Fibroblast of skin of back (primary cell): ENCODE results near the gene TXNIP.

Experiments used
- DNase-seq: peaks from one replicate; pipeline ENCODE4 v3.0.0-alpha.2; 2013

TXNIP gene

DNA sequence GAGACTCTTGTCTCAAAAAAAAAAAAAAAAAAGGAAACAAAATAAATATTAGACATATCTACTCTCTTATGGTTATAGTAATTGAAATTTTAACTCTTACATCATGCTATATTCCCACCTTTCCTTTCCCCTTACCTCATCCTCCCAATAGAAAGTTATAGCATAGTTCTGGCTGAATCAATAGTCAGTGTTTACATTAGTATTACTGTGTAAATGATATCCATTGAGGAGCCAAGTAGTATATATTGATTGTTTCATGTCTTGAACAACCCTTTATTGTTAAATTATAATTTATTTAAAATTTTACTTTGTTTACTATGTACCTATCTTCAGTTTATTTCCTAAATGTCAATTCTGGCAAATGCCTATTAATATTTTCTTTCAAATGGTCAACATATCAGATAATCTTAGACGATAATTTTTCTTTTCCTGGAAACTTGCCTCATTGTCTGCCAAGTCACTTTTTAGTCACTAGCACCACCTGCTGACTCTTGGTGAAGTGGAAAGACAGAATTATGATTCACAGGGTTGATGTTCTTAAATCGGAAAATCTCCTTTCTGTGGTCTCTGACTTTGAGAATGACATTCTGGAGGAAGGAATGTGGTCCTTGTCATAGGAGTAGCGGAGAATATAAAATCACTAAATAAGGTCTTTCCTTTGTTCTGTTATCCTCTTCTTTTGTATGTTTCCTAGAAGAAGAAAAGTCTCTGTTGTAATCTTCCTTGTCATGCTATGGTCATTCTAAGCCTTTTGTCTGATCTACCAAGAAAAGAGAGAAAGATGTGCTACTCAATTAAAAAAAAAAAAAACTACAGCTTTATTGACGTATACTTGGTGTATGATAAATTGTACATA is 16.6 kb upstream of the TXNIP start:
- DNase-seq: peak; percentile 89

DNA sequence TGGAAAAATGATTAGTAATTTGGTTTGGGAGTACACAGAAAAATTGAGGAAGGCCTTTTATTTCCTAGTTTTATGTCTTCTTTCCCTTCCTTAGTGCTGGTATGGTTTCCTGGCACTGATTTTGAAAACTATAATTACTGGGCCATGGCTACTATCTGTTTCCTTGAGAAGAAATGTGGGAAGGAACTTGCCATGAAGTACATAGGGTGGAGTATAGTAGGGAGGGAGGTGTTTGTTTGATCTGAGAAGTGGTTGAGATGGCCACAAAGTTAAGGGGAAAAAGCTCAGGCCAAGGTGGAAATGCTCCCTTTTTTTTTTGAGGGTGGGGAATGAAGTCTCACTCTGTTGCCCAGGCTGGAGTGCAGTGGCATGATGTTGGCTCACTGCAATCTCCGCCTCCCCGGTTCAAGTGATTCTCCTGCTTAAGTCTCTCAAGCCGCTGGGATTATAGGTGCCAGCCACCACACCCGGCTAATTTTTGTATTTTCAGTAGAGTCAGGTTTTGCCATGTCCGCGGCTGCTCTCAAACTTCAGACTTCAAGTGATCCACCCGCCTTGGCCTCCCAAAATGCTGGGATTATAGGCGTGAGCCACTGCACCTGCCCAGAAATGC is 13.9 kb upstream of the TXNIP start:
- no peak for DNase-seq

DNA sequence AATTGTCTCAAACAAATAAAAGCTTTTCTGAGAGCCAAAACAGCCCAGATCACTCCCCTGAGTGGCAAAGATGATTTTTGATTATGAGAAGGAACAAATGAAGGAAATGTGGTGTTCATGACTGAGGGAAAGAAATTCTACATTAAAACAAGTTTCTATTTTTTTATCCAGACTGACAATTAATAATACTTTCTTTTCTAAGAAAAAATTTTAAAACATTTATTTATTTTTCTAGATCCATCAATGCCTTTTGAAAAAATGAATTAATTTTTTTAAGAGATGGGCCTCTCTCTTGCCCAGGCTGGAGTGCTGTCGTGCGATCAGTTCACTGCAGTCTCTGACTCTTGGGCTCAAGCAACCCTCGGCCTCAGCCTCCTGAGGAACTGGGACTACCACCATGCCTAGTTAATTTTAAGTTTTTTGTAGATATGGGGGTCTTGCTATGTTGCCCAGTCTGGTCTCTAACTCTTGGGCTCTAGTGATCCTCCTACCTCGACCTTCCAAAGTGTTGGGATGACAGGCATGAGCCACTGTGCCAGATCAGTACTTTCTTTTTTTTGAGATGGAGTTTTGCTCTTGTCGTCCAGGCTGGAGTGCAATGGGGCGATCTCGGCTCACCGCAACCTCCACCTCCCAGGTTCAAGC is 11.2 kb upstream of the TXNIP start:
- DNase-seq: no peak

DNA sequence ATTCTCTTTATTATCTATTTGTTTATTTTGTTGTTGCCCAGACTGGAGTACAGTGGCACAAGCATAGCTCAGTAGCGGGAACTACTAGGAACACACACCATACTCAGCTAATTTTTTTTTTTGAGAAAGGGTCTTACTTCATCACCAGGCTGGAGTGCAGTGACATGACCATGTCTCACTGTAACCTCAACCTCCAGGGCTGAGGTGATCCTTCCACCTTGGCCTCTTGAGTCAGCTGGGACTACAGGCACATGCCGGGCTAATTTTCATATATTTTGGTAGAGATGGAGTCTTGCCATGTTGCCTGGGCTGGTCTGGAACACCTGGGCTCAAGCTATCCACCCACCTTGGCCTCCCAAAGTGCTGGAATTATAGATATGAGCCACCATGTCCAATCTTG is 5.3 kb upstream of the TXNIP start:
- DNase-seq: no peak

DNA sequence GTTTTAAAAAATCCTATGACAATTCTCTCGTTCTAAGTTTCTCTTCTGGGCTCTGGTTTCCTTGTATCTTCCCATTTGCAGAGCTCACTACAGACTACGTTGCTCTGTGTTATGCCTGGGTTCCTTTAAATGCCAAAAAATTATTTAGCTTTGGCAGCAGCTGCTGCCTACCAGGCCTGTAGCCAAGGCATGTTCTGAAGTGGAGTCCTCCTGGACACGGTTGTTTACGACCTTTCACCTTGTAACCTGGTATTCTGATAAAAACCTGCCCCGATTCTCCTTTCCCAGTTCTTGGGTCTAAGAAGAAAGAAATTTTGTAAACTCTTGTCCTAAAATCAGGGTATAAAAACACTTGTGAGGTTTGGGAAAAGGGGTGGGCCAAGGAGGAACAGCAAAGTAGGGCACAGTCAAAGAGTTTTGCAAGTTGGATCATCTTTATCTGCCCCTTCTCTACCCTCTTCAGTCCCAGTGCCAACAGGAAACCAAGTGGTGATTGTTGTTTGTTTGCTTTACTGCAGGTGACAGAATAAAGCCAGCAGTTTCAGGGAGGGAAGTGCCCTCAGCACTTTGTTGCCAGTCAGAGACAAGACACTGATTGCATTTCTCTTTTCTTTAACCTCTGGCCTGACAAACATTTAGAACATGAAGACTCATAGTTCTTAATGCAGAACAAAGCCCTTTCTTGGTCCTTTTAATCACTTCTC is 3.1 kb upstream of the TXNIP start:
- no peak for DNase-seq

DNA sequence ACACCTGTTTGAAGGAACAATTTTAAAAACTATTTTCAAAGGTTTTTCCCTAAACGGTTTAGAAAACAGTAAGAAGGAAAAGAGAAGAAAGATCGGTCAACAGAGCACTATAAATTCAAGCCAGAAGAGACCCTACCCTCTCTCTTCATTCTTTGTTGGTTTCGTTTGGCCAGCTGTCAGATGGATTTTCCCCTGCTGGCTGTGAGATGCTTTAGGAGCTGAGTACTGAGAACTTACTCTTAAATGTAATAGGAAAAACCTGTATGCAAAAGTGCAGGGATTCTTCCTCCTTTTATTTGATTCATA is 1.3 kb upstream of the TXNIP start:
- DNase-seq: no peak

DNA sequence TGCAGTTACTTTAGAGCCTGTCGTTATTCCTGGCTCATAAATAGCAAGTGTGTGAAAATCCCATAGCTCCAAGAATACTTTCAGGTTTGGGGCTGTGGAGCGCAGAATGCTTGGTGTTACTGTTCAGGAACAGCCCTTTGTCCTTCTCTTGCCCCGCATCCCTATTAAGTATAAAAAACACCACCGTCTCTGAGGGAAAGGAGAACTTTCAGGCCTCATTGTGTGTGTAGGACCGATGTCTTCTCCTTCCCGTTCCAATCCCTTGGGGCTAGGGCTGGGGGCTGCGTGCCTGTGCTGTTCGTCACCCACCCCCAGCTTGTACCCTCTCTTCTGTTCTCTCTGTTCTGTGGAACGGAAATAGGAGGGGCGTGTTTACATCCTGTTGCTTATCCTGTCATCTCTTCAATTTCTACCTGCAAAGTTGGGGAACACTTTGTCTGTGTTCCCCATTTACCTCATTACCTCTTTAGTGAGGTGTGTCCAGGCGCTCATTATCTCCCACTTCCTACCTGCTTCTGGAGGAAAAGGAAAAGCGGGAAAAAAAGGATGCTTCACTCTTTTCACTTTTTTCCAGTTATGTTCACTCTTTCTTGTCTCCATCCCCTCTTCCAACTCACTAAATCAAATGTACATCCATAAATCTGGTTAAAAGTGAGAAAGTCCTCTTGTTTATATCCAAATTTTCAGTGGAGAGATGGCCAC is 788 bp upstream of the TXNIP start:
- peak; percentile 64 for DNase-seq

DNA sequence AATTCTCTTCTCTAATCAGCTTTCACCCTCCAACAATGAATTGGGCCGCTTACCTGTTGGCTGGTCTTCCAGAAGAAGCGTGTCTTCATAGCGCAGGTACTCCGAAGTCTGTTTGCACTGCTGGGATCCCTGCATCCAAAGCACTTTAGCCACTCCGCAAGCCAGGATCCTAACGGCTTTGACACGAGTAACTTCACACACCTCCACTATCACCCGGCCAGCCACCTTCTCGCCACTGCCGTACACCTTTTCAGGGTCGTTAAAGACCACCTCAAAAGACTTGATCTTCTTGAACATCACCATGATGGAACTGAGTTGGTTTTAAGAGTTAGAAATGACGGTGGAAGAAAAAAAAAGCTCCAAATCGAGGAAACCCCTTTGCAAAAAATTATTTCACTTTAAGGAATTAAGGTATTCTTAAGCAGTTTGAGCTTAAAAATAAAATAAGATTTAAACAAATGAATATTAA is 381 bp downstream of the TXNIP start:
- no peak for DNase-seq

DNA sequence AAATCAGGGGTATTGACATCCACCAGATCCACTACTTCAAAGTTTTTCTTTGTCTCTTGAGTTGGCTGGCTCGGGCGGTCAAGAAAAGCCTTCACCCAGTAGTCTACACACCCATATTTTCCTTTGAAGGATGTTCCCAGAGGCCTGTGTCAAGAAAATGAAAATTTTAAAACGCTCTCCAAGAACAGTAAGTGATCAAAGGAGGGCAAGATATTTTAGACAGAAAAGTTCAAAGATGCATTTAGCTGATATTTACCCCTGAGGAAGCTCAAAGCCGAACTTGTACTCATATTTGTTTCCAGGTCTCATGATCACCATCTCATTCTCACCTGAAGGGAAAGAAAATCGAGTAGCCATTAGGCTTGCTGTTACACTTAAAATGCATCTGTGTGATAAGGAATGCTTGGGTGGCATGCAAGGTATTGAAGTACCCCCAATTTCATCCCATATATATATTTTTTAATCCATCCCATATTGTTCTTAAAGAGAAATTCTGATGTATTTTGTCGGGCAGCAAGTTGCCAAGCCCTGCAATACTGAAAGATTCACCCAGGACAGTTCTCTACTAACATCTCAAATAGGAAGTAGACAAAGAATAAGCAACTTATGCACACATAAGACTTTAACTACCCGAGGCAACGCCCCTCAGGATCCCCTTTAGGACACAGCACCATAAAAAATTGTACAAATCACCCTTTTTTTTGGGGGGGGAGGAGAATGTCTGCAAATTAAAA is 1.1 kb downstream of the TXNIP start:
- no peak for DNase-seq

DNA sequence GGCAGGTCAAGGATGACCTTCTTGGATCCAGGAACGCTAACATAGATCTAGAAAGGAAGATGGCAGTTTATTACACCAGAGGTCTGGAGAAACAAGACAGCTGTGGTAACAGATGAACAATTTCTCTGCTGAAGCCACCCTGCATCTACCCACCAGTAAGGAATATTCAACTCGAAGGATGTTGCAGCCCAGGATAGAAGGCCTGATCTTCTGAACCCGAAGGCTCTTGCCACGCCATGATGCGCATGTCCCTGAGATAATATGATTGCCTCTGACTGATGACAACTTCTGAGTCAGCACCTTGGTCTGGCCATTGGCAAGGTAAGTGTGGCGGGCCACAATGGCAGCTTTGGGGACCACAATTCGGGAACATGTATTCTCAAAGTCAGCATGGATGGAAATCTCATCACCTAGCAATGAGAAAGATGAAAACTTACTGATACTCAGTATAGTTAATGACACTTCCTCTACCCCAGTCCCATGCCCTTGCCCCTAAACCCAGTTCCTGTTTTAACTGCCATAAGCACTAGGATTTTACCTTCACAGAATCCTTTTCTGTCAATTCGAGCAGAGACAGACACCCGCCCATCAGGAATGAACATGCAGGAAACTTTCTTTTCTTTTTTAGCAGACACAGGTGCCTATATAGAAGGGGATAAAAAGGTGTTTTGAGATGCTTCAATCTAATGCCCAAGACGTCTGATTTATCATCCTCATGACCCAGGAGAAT is 1.8 kb downstream of the TXNIP start:
- DNase-seq: no peak

DNA sequence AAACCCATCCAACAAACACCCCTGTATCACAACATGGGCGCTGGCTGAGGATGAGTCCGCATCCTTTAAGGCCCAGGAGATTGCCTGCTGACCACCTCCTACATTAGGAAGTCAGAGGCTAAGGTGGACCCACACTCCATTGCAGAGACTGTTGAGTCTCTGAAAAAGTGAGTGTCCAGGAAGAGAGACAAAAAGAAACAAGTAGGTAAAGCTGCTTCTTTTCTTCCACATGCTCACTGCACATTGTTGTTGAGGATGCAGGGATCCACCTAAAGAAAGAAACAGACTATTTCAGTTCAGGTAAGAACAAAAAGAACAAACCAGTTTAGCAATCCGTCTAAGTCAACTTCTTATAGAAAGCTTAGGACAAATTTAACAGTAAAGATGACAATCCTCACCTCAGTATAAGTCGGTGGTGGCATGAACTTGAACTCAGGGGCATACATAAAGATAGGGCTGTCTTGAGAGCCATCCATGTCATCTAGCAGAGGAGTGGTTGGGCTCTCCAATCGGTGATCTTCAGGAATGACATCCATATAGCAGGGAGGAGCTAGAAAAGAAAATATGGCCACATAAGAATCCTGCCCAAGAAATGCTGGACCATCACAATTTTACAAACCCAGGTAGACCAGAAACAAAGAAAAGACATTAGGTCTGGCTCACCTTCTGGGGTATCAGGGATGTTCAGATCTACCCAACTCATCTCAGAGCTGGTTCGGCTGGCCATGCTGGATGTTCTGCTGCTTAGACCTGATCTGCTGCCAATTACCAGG is 2.6 kb downstream of the TXNIP start:
- DNase-seq: no peak

DNA sequence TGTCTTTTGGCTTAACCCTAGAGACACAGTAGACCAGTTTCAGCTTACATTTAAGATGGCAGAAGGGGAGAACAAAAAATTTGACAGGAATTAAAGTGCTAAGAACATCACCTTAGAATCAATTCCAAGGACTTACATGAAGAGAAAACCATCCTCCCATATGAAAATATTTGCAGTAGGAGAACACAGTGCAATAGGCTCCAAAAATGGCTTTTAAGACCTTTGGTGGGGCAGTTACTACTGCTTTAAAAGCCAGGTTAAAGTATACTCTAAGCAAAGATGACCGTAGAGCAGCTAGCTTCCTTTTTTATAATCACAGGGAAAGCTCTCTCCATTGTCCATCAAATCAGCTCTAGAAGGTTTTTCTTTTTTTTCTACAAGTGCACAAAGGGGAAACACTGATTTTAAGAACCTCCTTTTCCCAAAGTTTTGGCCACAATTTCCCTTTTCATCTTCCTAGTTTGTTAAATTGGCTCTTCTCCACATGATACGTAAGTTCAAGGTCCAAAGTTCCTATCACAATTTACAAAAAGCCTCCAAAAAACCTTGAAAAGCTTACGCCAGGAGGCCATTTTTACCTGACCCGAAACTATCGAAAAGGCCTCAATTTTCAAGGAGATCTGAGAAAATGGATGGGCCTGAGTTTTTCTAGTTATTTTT is 3.3 kb downstream of the TXNIP start:
- DNase-seq: no peak

DNA sequence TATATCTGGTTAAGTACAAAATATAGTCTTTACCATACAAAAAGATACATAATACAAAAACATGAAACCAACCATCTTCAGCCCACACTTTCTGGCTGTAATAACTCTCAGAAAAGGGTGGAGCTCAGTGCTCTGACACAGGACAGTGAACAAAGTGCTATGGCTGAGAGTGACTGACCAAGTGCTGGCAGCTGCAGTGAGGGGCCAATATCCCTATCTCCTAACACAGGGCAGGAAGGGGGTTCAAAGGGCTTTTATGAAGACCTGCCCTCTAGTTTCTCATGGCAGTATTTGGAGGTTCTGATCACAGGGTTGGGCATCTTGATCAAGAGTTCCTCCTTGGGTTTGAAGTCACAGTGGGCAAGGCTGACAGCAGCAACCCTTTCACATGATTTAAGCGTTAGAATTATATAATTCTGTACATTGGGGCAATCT is 3.9 kb downstream of the TXNIP start:
- no peak for DNase-seq

DNA sequence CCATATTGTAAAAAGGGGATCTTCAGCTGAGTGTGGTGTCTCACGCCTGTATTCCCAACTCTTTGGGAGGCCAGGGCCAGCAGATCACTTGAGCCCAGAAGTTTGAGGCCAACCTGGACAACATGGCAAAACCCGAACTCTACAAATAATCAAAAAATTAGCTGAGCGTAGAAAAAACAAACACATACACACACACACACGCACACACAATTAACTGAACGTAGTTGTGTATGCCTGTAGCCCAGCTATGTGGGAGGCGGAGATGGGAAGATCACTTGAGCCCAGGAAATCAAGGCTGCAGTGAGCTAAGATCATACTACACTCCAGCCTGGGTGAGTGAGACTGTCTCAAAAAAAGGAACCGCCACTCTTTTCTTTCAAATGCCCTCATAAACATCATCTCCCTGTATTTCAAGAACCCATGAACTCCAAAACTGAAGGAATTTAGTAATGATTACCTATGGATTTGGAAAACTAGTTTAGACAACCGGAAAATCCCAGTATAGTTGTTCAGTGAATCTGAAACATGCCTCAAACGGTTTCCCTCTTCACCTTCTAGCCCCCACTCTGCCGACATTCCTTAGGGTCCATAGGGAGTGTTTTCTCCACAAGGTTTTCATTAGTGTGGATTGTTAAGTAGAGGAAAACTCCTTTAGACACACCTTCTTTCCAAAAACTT is 4.5 kb downstream of the TXNIP start:
- DNase-seq: no peak

DNA sequence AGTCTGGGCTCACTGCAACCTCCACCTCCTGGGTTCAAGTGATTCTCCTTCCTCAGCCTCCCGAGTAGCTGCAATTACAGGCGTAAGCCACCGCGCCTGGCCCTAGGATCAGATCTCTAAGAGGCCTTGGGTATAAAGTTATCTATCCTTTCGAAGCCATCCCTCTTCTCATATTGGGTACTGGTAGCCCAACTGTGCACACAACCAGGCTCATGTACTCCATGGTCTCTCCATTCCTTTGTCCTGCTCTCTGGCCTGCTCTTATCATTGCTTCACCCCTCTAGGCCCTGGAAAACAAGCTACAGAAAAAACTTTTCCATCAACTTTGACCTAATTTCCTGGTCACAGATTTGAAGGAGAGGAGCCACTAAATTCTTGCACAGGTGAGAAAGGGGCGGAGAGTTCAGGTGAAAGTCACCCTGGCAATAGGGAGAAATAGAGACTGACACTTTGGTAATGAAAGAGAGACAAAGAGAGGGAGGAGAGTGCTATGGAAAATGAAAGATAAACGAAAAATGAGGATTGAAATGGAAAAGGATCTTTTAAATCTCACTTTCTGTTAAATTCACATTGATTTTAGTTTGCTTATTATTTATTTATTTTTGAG is 6.0 kb downstream of the TXNIP start:
- no peak for DNase-seq

DNA sequence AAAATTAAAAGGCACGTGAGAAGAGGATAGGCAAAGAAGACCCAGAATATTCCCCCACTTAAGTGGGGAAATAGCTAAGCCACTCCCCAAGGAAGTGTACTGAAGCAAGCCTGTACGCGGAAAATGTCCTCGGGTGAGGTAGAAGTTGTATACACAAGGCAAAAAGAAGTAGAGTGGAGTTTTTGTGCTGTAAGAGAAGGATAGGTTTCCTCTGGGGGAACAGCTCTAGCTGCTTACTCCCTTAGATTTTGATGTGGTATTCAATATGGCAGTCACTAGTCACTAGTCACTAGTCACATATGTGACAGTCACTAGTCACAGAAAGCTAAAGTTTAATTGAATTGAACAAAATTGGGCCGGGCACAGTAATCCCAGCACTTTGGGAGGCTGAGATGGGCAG is 7.6 kb downstream of the TXNIP start:
- no peak for DNase-seq

DNA sequence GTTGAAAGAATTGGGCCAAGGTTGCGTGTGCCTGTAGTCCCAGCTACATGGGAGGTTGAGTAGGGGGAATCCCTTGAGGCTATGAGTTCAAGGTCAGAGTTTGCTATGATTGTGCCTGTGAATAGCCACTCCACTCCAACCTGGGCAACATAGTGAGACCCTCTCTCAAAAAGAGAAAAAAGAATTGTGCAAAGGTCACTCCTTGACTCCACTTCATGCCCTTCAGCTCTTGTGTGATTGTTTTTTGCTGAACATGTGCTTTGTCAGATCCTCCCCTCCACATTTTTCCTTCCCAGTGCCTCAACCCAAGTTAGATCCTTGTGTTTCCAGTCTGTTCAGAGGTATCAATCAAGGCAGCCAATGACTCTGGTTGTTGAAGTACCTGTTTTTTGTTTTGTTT is 8.5 kb downstream of the TXNIP start:
- DNase-seq: no peak

DNA sequence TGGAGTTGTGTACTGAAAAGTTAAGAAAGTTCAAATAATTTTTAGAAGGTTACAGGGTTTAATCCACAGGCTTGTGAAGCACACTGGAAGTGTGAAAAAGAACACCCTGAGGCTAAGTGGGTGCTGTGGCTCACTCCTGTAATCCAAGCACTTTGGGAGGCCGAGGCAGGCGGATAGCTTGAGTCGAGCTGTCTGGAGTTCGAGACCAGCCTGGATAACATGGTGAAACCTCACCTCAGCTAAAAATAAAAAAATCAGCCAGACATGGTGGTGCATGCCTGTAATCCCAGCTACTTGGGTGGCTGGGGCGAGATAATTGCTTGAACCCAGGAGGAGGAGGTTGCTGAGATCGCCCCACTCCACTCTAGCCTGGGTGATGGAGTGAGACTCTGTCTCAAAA is 9.8 kb downstream of the TXNIP start:
- DNase-seq: no peak
